MM.1S (cell line): Measurements from ENCODE around the gene FAM174C.

Source experiments
- DNase-seq: peaks from one replicate; pipeline ENCODE4 v3.0.0-alpha.2; 2015
- H2AFZ ChIP-seq: fragments of 300-600 bp; sonication (generic); 2 replicates; pipeline ENCODE4 v1.6.0; 2016; ENCODE audit warnings: antibody characterized with exemption, low read length
- H3F3A ChIP-seq: fragments of 300-600 bp; sonication (generic); 2 replicates; pipeline ENCODE4 v1.6.1; 2016; ENCODE audit warnings: mild to moderate bottlenecking, antibody characterized with exemption, low read length, moderate library complexity, mixed read lengths; ENCODE audit not compliant: insufficient read depth
- H3K27ac ChIP-seq: fragments of 300-600 bp; sonication (generic); 2 replicates; pipeline ENCODE4 v1.5.1; 2016; ENCODE audit warnings: mild to moderate bottlenecking, low read length
- H3K27me3 ChIP-seq: fragments of 300-600 bp; sonication (generic); replicated peaks from 2 replicates; pipeline ENCODE4 v1.6.0; 2016; ENCODE audit warnings: low read length; ENCODE audit not compliant: insufficient read depth
- H3K36me3 ChIP-seq: fragments of 300-600 bp; sonication (generic); replicated peaks from 2 replicates; pipeline ENCODE4 v1.6.1; 2016; ENCODE audit warnings: mild to moderate bottlenecking, low read length, mixed read lengths; ENCODE audit not compliant: insufficient read depth
- H3K4me1 ChIP-seq: fragments of 300-600 bp; sonication (generic); 2 replicates; pipeline ENCODE4 v1.6.1; 2016; ENCODE audit warnings: low read length, mixed read lengths
- H3K4me2 ChIP-seq: fragments of 300-600 bp; sonication (generic); 2 replicates; pipeline ENCODE4 v1.6.0; 2016; ENCODE audit warnings: low read depth, low read length
- H3K4me3 ChIP-seq: fragments of 300-600 bp; sonication (generic); 2 replicates; pipeline ENCODE4 v1.5.1; 2016; ENCODE audit warnings: low read length, mixed read lengths
- H3K79me2 ChIP-seq: fragments of 300-600 bp; sonication (generic); 2 replicates; pipeline ENCODE4 v1.6.1; 2016; ENCODE audit warnings: mixed run types, low read length, mixed read lengths
- H3K9ac ChIP-seq: fragments of 300-600 bp; sonication (generic); 2 replicates; pipeline ENCODE4 v1.6.1; 2016; ENCODE audit warnings: low read length, mixed read lengths
- H3K9me2 ChIP-seq: fragments of 300-600 bp; sonication (generic); replicated peaks from 2 replicates; pipeline ENCODE4 v1.6.1; 2016; ENCODE audit warnings: mild to moderate bottlenecking, low read length, mixed read lengths; ENCODE audit not compliant: insufficient read depth
- H3K9me3 ChIP-seq: fragments of 300-600 bp; sonication (generic); replicated peaks from 2 replicates; pipeline ENCODE4 v1.6.1; 2016; ENCODE audit warnings: mild to moderate bottlenecking, low read length, mixed read lengths; ENCODE audit not compliant: insufficient read depth
- H4K20me1 ChIP-seq: fragments of 300-600 bp; sonication (generic); 2 replicates; pipeline ENCODE4 v1.6.1; 2016; ENCODE audit warnings: mild to moderate bottlenecking, low read length, moderate library complexity, mixed read lengths; ENCODE audit not compliant: insufficient read depth
- EZH2 ChIP-seq: fragments of 300-600 bp; sonication (generic); optimal IDR thresholded peaks from 2 replicates; pipeline ENCODE3; 2017; ENCODE audit warnings: low read depth, mild to moderate bottlenecking, antibody characterized with exemption, low read length, mixed read lengths
- EZH2phosphoT487 ChIP-seq: fragments of 300-600 bp; sonication (generic); IDR thresholded peaks from 2 replicates; pipeline ENCODE4 v1.6.1; 2018; ENCODE audit warnings: antibody characterized with exemption, low read length
- TF ChIP-seq, protein P1 (sequence below): fragments of 300-600 bp; sonication (generic); IDR thresholded peaks from 2 replicates; pipeline ENCODE4 v1.5.1; 2016; ENCODE audit warnings: antibody characterized with exemption, low read length, mixed read lengths

Gene FAM174C

DNA sequence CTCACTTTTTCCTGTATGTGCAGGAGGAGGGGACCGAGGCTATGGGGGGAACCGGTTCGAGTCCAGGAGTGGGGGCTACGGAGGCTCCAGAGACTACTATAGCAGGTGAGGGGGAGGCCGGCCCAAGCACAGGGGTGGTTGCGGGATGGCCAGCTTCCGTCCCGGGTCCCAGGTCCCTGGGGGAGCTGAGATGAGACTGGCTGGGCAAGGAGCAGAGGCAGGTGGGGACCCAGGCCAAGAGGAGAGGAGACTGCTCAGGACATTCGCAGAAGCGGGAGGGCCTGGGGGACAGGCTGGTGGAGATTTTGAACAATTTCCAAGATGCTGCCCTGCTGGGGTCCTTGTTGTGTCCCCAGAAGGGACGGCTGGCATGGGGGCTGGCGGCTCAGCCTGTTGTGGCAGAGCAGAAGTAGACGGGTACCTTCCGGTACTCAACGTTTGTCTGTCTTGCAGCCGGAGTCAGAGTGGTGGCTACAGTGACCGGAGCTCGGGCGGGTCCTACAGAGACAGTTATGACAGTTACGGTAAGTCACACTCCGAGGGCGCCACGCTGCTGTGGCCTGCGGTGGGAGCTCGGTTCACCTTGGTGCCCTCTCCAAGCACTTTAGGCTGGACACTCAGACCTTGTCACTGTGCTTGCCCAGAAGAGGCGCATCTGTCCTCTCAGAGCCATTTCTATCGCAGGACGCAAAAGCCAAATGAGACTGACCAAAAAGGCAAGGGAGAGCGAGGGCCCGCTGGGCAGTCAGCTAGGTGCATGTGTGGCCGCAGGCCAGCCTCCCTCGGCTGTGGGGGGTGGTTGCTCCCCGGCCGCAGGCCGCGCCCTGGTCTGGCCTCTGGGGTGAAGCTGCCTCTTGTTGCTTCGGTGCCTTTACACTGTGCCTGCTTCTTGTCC lies 3.6 kb upstream of the FAM174C start:
- Histone ChIP-seq H2AFZ (no peak overlapping the region), H3K36me3 (peaks cover 37% of the 10 kb centered on the region), H3K9me2 (no peaks in the 10 kb centered on the region), H3K9ac (no peak overlapping the region), H3K27ac (no peak overlapping the region), H3K27me3 (0 out of 2 replicates have a peak, but pooled peaks cover 4% of the 10 kb centered on the region), H3K9me3 (no peaks in the 10 kb centered on the region), H3F3A (peaks cover 59% of the 10 kb centered on the region), H3K4me2 (no peak overlapping the region), H3K79me2 (peaks cover 64% of the 10 kb centered on the region), H3K4me1 (peaks cover 41% of the 10 kb centered on the region), H4K20me1 (no peaks in the 10 kb centered on the region), H3K4me3 (no peak overlapping the region)
- TF ChIP-seq EZH2phosphoT487 (no peak), EZH2 (no peak)
- TF ChIP-seq, protein P1, sequence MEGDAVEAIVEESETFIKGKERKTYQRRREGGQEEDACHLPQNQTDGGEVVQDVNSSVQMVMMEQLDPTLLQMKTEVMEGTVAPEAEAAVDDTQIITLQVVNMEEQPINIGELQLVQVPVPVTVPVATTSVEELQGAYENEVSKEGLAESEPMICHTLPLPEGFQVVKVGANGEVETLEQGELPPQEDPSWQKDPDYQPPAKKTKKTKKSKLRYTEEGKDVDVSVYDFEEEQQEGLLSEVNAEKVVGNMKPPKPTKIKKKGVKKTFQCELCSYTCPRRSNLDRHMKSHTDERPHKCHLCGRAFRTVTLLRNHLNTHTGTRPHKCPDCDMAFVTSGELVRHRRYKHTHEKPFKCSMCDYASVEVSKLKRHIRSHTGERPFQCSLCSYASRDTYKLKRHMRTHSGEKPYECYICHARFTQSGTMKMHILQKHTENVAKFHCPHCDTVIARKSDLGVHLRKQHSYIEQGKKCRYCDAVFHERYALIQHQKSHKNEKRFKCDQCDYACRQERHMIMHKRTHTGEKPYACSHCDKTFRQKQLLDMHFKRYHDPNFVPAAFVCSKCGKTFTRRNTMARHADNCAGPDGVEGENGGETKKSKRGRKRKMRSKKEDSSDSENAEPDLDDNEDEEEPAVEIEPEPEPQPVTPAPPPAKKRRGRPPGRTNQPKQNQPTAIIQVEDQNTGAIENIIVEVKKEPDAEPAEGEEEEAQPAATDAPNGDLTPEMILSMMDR = no peak
- no peak for DNase-seq

DNA sequence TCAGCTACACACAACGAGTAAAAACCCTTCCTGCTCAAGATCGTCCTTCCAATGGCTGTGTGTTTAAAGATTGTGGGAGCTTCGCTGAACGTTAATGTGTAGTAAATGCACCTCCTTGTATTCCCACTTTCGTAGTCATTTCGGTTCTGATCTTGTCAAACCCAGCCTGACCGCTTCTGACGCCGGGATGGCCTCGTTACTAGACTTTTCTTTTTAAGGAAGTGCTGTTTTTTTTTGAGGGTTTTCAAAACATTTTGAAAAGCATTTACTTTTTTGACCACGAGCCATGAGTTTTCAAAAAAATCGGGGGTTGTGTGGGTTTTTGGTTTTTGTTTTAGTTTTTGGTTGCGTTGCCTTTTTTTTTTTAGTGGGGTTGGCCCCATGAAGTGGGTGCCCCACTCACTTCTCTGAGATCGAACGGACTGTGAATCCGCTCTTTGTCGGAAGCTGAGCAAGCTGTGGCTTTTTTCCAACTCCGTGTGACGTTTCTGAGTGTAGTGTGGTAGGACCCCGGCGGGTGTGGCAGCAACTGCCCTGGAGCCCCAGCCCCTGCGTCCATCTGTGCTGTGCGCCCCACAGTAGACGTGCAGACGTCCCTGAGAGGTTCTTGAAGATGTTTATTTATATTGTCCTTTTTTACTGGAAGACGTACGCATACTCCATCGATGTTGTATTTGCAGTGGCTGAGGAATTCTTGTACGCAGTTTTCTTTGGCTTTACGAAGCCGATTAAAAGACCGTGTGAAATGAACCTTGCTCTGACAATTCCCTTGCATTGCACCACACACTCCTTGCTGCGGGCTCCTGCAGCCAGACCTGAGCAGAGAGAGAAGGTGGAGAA lies 2.7 kb upstream of the FAM174C start:
- Histone ChIP-seq H3K9me2 (no peaks in the 10 kb centered on the region), H3K4me1 (peaks cover 38% of the 10 kb centered on the region), H3K9ac (no peak overlapping the region), H2AFZ (no peak overlapping the region), H4K20me1 (no peaks in the 10 kb centered on the region), H3K9me3 (no peaks in the 10 kb centered on the region), H3K27ac (no peak overlapping the region), H3K4me2 (no peak overlapping the region), H3K36me3 (peaks cover 37% of the 10 kb centered on the region), H3K27me3 (0 out of 2 replicates have a peak, but pooled peaks cover 2% of the 10 kb centered on the region), H3K79me2 (peaks cover 73% of the 10 kb centered on the region), H3K4me3 (no peak overlapping the region), H3F3A (peaks cover 58% of the 10 kb centered on the region)
- TF ChIP-seq, protein P1 = no peak
- DNase-seq = no peak

DNA sequence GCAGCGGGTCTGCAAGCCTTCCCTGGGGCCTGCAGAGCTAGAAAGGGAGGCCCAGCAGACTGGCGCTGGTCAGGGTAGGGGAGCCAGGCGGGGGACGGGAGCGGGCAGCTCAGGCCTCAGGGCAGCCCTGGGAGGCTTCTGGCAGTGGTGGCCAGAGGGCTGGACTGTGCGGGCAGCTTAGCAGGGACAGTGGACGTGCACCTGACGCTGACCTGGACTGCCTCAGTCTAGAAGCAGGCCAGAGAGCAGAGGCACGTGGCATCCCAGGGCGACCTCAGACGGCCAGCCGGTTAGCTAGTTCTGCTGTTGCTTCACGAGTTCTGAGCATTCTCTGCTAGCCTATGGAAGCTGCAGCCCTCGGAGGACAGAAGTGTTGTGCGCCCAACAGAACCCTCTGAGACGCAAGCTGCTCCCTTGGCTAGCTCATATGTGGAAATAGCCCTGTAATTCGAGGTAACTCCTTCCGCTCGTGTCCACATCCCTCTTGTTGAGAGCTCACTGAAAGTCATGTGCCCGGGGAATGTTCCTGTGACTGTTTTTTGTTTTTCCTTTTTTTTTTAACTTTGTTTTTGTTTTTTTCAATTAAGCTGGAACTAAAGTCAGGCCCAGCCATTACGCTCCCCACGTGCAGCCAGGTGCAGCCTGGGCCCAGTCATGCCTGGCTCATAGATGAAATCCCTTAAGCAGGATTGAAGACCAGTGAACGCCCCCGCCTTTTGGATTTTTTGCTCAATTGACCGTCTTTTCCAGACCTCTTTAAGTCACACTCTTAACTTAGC lies 1.9 kb upstream of the FAM174C start:
- Histone ChIP-seq H3K79me2 (peaks cover 78% of the 10 kb centered on the region), H3K4me1 (peaks cover 30% of the 10 kb centered on the region), H3F3A (peaks cover 57% of the 10 kb centered on the region), H3K9me3 (no peaks in the 10 kb centered on the region), H3K9me2 (no peaks in the 10 kb centered on the region), H2AFZ (no peak overlapping the region), H3K9ac (no peak overlapping the region), H3K36me3 (peaks cover 37% of the 10 kb centered on the region), H3K27ac (no peak overlapping the region), H3K27me3 (no peaks in the 10 kb centered on the region), H4K20me1 (no peaks in the 10 kb centered on the region), H3K4me3 (no peak overlapping the region), H3K4me2 (no peak overlapping the region)
- no peak for DNase-seq
- TF ChIP-seq EZH2phosphoT487 = no peak
- no peak for TF ChIP-seq EZH2
- TF ChIP-seq, protein P1 = no peak
